ENCODE measurements around the gene PRMT5.

Gene PRMT5

DNA sequence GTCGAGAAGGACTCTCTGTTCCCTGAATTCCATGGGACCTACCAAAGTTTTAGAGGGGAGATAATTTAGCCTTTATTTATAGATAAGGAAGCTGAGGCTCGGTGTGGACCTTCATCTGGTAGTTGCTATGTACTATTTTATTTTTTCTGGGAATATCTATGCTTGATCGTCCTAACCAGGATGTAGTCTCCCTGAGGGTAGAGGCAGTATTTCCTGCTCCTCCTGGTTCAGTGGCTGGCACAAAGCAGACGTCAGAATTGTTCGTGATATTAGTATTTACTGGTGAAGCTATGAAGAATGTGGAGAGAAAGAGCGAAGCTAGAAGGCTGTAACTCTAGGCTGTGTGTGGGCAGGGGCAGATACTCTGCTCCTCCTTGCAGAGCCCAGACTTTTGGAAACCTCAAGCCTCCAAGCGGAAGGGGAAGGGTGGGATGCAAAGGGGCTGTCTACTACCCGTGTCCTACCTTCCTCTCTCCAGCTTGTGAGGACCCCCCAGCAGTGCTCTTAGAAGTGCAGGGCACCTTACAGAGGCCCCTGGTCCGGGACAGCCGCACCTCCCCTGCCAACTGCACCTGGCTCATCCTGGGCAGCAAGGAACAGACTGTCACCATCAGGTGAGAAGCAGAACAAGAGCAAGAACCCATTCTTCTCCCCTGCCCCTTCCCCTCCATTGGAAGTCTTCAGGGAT, 56.2 kb downstream of the PRMT5 start:
- no peak for DNase-seq

DNA sequence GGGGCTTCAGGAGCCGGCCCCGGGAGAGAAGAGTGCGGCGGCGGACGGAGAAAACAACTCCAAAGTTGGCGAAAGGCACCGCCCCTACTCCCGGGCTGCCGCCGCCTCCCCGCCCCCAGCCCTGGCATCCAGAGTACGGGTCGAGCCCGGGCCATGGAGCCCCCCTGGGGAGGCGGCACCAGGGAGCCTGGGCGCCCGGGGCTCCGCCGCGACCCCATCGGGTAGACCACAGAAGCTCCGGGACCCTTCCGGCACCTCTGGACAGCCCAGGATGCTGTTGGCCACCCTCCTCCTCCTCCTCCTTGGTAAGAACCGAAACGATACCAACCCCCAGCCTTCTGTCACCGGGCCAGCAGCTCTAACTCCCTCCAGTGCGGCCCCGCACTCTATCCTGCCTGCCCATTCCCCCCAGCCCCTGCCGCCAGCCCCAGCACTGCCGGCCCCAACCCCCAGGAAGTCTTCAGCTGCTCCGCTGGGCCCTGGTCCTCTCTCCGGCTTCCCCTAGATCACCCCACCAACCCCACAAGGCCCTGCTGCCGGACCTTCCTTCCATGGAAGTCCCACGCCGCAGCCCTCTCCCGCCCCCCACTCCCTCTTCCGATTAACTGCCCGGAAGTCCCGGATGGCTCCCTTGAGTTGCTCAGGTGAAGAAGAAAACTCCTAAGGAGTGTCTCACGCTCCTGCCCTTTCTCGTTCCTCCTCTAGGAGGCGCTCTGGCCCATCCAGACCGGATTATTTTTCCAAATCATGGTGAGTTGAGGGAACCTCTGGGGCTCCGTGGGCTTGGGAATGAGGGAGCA, 56.9 kb downstream of the PRMT5 start:
- DNase-seq = peak; percentile 52

DNA sequence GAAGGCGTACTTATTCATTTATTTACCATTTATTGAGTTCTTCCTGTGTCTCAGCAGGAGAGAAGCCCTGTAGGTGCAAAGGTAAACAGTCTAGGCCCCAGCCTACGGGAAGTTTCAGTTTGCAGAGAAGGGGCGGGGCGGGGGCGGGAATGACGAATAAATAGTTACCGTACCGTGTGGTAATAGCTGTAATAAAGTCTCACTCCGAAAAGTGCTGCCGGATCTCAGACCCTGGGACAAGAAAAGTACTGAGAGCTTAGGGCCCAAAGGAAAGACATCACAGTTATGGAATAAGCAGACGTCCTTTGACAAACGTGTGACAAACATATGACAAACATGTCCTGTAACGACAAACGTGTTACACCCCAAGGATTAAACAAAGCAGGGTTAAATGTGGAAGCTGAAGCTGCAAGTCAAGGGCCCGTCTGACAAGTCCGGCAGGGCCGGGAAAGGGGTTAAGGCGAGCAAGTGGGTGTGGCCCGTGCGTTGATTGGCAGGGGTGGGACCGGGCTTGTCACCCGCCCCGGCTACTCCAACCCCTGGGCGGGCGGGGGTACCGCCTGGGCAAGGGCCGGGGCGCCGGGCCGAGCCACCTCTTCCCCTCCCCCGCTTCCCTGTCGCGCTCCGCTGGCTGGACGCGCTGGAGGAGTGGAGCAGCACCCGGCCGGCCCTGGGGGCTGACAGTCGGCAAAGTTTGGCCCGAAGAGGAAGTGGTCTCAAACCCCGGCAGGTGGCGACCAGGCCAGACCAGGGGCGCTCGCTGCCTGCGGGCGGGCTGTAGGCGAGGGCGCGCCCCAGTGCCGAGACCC, 57.7 kb downstream of the PRMT5 start, which contains the start of gene LRP10:
Gene LRP10 (plus strand): TSS at position 517 of the 809 bp plus-strand sequence. CDS start 564 bp downstream, outside the sequence.
- peak; percentile 92 for DNase-seq

DNA sequence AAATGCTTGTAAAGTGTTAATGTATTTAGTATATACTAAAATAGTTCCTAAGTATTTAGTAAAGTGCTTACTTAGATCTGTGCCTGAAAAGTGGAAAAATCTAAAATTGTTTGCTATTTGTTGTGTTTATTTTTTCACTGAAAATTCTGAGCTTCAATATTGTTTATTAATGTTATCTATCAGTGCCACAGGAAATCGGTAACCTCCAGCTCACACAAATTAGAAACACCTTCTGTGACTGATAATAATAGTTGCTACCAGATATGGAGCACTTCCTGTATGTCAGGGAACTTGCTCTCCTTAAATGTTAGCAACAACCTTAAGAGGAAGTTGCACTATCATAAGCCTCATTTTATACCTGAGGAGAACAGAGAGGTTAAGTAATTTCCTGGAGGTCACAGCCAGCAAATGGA, 58.4 kb downstream of the PRMT5 start:
- DNase-seq = no peak
